Measurements from ENCODE around the gene PKP4. TPM values are rescaled to one million over a fixed set of nuclear protein-coding genes. Genes with fewer than 3 reads are reported as not detected.

The PKP4 gene
- total RNA-seq, 1 experiment from 2014 or later: 40.1 TPM

GRCh38 chr2:158618891-158619490 lies 162.2 kb downstream of the PKP4 start:
- Histone ChIP-seq H3K4me1 (ENCODE audit: insufficient read depth, low read length) (peaks cover 12% of the 10 kb centered on the region), H3K9me3 (ENCODE audit: low read length) (no peaks in the 10 kb centered on the region), H3K4me3 (ENCODE audit: low read length) (no peak overlapping the region), H4K20me1 (ENCODE audit: low read length) (no peaks in the 10 kb centered on the region), H3K9ac (ENCODE audit: low read length) (no peak overlapping the region), H3K27ac (ENCODE audit: low read length) (peak overlapping the region; percentile 56), H3K79me2 (ENCODE audit: low read length) (no peaks in the 10 kb centered on the region), H3K9me2 (replicated peaks; ENCODE audit: low read length) (no peaks in the 10 kb centered on the region), H2AFZ (ENCODE audit: low read length) (no peak overlapping the region), H3F3A (ENCODE audit: low read length, unreplicated experiment) (no peaks in the 10 kb centered on the region), H3K4me2 (ENCODE audit: low read length) (peak overlapping the region; percentile 18; the same call in 1 of the 2 replicates), H3K27me3 (ENCODE audit: low read length) (no peaks in the 10 kb centered on the region), H3K36me3 (ENCODE audit: low read depth, low read length) (peaks cover 3% of the 10 kb centered on the region; the same call in 1 of the 2 replicates)
- peak; percentile 69 for ATAC-seq
- no TSS peak for BruUV-seq (replicated peaks)
- TF ChIP-seq EZH2 (IDR thresholded peaks at IDR 0.05; ENCODE audit: low read length, unreplicated experiment) (no peak), EZH2phosphoT487 (IDR thresholded peaks at IDR 0.05; ENCODE audit: borderline replicate concordance, low read length) (no peak)
- TF ChIP-seq, protein P1, sequence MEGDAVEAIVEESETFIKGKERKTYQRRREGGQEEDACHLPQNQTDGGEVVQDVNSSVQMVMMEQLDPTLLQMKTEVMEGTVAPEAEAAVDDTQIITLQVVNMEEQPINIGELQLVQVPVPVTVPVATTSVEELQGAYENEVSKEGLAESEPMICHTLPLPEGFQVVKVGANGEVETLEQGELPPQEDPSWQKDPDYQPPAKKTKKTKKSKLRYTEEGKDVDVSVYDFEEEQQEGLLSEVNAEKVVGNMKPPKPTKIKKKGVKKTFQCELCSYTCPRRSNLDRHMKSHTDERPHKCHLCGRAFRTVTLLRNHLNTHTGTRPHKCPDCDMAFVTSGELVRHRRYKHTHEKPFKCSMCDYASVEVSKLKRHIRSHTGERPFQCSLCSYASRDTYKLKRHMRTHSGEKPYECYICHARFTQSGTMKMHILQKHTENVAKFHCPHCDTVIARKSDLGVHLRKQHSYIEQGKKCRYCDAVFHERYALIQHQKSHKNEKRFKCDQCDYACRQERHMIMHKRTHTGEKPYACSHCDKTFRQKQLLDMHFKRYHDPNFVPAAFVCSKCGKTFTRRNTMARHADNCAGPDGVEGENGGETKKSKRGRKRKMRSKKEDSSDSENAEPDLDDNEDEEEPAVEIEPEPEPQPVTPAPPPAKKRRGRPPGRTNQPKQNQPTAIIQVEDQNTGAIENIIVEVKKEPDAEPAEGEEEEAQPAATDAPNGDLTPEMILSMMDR (conservative IDR thresholded peaks at IDR 0.05; ENCODE audit: low read depth, low read length): no peak
- peak; percentile 20 for DNase-seq
- intact Hi-C loops (cut with micrococcal nuclease): loop anchor here (2.0 to 5.0 kb wide), 2 partner anchors 128 to 158 kb away; no protein-coding TSS in a partner anchor
- ChIA-PET CTCF (interaction anchor here (0.5 to 1.6 kb wide), 2 partner anchors 127 to 158 kb away, joined by 3 to 7 read pairs; no protein-coding TSS in a partner anchor), POLR2A (ENCODE audit: unreplicated experiment) (interaction anchor here (0.6 kb wide), 2 partner anchors 19 to 67 kb away, joined by 3 to 17 read pairs; no protein-coding TSS in a partner anchor)

- Histone ChIP-seq H3K79me2 (ENCODE audit: low read length) (no peaks in the 10 kb centered on the region), H3K36me3 (ENCODE audit: low read depth, low read length) (peaks cover 3% of the 10 kb centered on the region; the same call in 1 of the 2 replicates), H3K9me2 (replicated peaks; ENCODE audit: low read length) (no peaks in the 10 kb centered on the region), H3K9ac (ENCODE audit: low read length) (no peak overlapping the region), H2AFZ (ENCODE audit: low read length) (no peak overlapping the region), H3K4me2 (ENCODE audit: low read length) (peak overlapping the region; percentile 18; the same call in 1 of the 2 replicates), H3F3A (ENCODE audit: low read length, unreplicated experiment) (no peaks in the 10 kb centered on the region), H3K4me3 (ENCODE audit: low read length) (no peak overlapping the region), H3K4me1 (ENCODE audit: insufficient read depth, low read length) (peaks cover 12% of the 10 kb centered on the region), H3K27me3 (ENCODE audit: low read length) (no peaks in the 10 kb centered on the region), H4K20me1 (ENCODE audit: low read length) (no peaks in the 10 kb centered on the region), H3K27ac (ENCODE audit: low read length) (peak overlapping the region; percentile 56), H3K9me3 (ENCODE audit: low read length) (no peaks in the 10 kb centered on the region)
- peak; percentile 75 for DNase-seq
- BruUV-seq (replicated peaks): no TSS peak
- TF ChIP-seq EZH2phosphoT487 (IDR thresholded peaks at IDR 0.05; ENCODE audit: borderline replicate concordance, low read length) (no peak), EZH2 (IDR thresholded peaks at IDR 0.05; ENCODE audit: low read length, unreplicated experiment) (no peak)
- TF ChIP-seq, protein P1 (conservative IDR thresholded peaks at IDR 0.05; ENCODE audit: low read depth, low read length): no peak
- ATAC-seq: peak; percentile 98
- intact Hi-C loops (cut with micrococcal nuclease): loop anchor here (2.0 to 5.0 kb wide), 2 partner anchors 128 to 159 kb away; no protein-coding TSS in a partner anchor
- ChIA-PET CTCF (interaction anchor here (1.6 kb wide), 1 partner anchor 126 kb away, joined by 7 read pairs; no protein-coding TSS in a partner anchor), POLR2A (ENCODE audit: unreplicated experiment) (interaction anchor here (0.6 kb wide), 1 partner anchor 595 kb away, joined by 3 read pairs; no protein-coding TSS in a partner anchor)
These were observed 162.7 kb downstream of the PKP4 start for GRCh38 chr2:158619496-158619895.

DNA sequence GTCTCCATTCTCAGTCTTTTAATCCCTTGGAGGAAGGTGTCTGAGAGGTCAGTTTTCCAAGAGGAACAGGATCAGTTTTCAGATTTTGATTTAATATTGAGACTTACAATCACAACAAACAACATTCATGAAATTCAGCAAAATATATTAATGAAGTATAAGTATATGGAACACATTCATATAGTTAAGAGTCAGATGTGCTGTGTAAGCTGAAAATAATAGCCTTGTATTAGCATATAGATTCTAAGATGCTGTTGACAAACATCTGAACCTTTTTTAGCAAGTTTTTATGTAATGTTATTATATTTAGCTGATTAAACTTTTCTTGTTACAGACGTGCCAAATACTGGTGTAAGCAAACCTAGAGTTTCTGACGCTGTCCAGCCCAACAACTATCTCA lies 163.9 kb downstream of the PKP4 start:
- DNase-seq: no peak
- peaks cover 8% of the 10 kb centered on the region for H3K36me3 ChIP-seq (ENCODE audit: low read depth, low read length)
- peaks cover 12% of the 10 kb centered on the region for H3K4me1 ChIP-seq (ENCODE audit: insufficient read depth, low read length)
- H3F3A ChIP-seq (ENCODE audit: low read length, unreplicated experiment): no peaks in the 10 kb centered on the region
- H3K27ac ChIP-seq (ENCODE audit: low read length): no peak overlapping the region
- TF ChIP-seq EZH2 (IDR thresholded peaks at IDR 0.05; ENCODE audit: low read length, unreplicated experiment): no peak
- TF ChIP-seq, protein P1 (conservative IDR thresholded peaks at IDR 0.05; ENCODE audit: low read depth, low read length): no peak
- no peak for TF ChIP-seq EZH2phosphoT487 (IDR thresholded peaks at IDR 0.05; ENCODE audit: borderline replicate concordance, low read length)
- H2AFZ ChIP-seq (ENCODE audit: low read length): no peak overlapping the region
- no peaks in the 10 kb centered on the region for H3K79me2 ChIP-seq (ENCODE audit: low read length)
- no peak overlapping the region for H3K4me2 ChIP-seq (ENCODE audit: low read length)
- H3K27me3 ChIP-seq (ENCODE audit: low read length): no peaks in the 10 kb centered on the region
- no TSS peak for BruUV-seq (replicated peaks)
- no peak overlapping the region for H3K9ac ChIP-seq (ENCODE audit: low read length)
- no peaks in the 10 kb centered on the region for H3K9me2 ChIP-seq (replicated peaks; ENCODE audit: low read length)
- H3K4me3 ChIP-seq (ENCODE audit: low read length): no peak overlapping the region
- H3K9me3 ChIP-seq (ENCODE audit: low read length): no peaks in the 10 kb centered on the region
- intact Hi-C loops (cut with micrococcal nuclease): no loop called here
- ChIA-PET CTCF (no interaction called here), POLR2A (ENCODE audit: unreplicated experiment) (no interaction called here)
- ATAC-seq: no peak
- H4K20me1 ChIP-seq (ENCODE audit: low read length): no peaks in the 10 kb centered on the region
